ENCODE data around the gene CTXN1. TPM values are rescaled to one million over a fixed set of nuclear protein-coding genes. Genes with fewer than 3 reads are reported as not detected.

Gene CTXN1
- polyA plus RNA-seq, 1 of the 3 experiments (the other 2 are of a cell fraction): 53.8 TPM

DNA sequence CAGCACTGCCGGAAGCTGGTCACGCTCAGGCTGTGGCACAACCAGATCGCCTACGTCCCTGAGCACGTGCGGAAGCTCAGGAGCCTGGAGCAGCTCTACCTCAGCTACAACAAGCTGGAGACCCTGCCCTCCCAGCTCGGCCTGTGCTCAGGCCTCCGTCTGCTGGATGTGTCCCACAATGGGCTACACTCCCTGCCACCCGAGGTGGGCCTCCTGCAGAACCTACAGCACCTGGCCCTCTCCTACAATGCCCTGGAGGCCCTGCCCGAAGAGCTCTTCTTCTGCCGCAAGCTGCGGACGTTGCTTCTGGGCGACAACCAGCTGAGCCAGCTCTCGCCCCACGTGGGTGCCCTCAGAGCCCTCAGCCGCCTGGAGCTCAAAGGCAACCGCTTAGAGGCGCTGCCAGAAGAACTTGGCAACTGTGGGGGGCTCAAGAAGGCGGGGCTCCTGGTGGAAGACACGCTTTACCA is 25.5 kb downstream of the CTXN1 start:
- no peak for DNase-seq
- Histone ChIP-seq H3K79me2 (ENCODE audit: insufficient read depth) (peaks cover 14% of the 10 kb centered on the region), H3K9ac (no peak overlapping the region), H3K9me3 (no peaks in the 10 kb centered on the region), H3K4me2 (no peak overlapping the region), H3F3A (replicated peaks; ENCODE audit: insufficient read depth) (no peaks in the 10 kb centered on the region), H3K9me2 (no peaks in the 10 kb centered on the region), H3K4me1 (ENCODE audit: control insufficient read depth in 1 of 2, insufficient read depth in 2 of 2, low read depth in 1 of 2, low read length in 1 of 2) (peaks cover 0 to 19% of the 10 kb centered on the region in 2 experiments; a peak in 2 of 4 replicates), H2AFZ (ENCODE audit: low read depth) (no peak overlapping the region), H3K27ac (ENCODE audit: low read depth in 2 of 2, low read length in 1 of 2) (no peak overlapping the region), H4K20me1 (ENCODE audit: insufficient read depth) (peaks cover 11% of the 10 kb centered on the region), H3K4me3 (ENCODE audit: low read depth in 2 of 2, low read length in 1 of 2) (no peak overlapping the region), H3K27me3 (ENCODE audit: insufficient read depth) (no peaks in the 10 kb centered on the region), H3K36me3 (replicated peaks in 1 of 2; ENCODE audit: control insufficient read depth in 1 of 2, insufficient read depth in 2 of 2, low read length in 1 of 2) (peaks cover 0 to 3% of the 10 kb centered on the region in 2 experiments)
- TF ChIP-seq FOXM1 (IDR thresholded peaks at IDR 0.05; ENCODE audit: low read depth): no peak
- TF ChIP-seq JUND (IDR thresholded peaks at IDR 0.05): no peak
- no peak for TF ChIP-seq GATA2 (CRISPR knock-in tag; IDR thresholded peaks at IDR 0.05)
- TF ChIP-seq GABPA (IDR thresholded peaks at IDR 0.05; ENCODE audit: low read depth): no peak
- WGBS (ENCODE audit: low lambda C conversion rate): 84% methylated on average over 16 of the region's 21 CpGs
- POLR2A ChIA-PET: no interaction called here
- CTCF ChIA-PET: interaction anchor here (0.5 to 1.6 kb wide), 4 partner anchors 13 to 47 kb away, joined by 3 to 12 read pairs (median 4); no protein-coding TSS in a partner anchor

DNA sequence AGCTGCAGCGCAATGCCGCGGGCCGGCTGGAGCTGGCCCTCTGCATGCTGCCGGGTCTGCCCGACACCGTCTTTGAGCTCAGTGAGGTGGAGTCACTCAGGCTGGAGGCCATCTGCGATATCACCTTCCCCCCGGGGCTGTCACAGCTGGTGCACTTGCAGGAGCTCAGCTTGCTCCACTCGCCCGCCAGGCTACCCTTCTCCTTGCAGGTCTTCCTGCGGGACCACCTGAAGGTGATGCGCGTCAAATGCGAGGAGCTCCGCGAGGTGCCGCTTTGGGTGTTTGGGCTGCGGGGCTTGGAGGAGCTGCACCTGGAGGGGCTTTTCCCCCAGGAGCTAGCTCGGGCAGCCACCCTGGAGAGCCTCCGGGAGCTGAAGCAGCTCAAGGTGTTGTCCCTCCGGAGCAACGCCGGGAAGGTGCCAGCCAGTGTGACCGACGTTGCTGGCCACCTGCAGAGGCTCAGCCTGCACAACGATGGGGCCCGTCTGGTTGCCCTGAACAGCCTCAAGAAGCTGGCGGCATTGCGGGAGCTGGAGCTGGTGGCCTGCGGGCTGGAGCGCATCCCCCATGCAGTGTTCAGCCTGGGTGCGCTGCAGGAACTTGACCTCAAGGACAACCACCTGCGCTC is 26.1 kb downstream of the CTXN1 start:
- TF ChIP-seq FOXJ3 (CRISPR knock-in tag; IDR thresholded peaks at IDR 0.05) (no peak), FOSL2 (IDR thresholded peaks at IDR 0.05; ENCODE audit: borderline replicate concordance, low read depth) (no peak), TCF12 (IDR thresholded peaks at IDR 0.05) (no peak), MXI1 (IDR thresholded peaks at IDR 0.05; ENCODE audit: low read depth, low read length) (no peak), RXRA (IDR thresholded peaks at IDR 0.05; ENCODE audit: borderline replicate concordance, low read depth) (no peak)
- Histone ChIP-seq H3K4me2 (no peak overlapping the region), H3K4me3 (ENCODE audit: low read depth in 2 of 2, low read length in 1 of 2) (no peak overlapping the region), H3K9ac (no peak overlapping the region), H3K36me3 (replicated peaks in 1 of 2; ENCODE audit: control insufficient read depth in 1 of 2, insufficient read depth in 2 of 2, low read length in 1 of 2) (peaks cover 0 to 1% of the 10 kb centered on the region in 2 experiments), H3K9me3 (no peaks in the 10 kb centered on the region), H3K27me3 (ENCODE audit: insufficient read depth) (no peaks in the 10 kb centered on the region), H2AFZ (ENCODE audit: low read depth) (no peak overlapping the region), H3K27ac (ENCODE audit: low read depth in 2 of 2, low read length in 1 of 2) (no peak overlapping the region), H3K9me2 (no peaks in the 10 kb centered on the region), H4K20me1 (ENCODE audit: insufficient read depth) (peaks cover 5% of the 10 kb centered on the region), H3F3A (replicated peaks; ENCODE audit: insufficient read depth) (no peaks in the 10 kb centered on the region), H3K4me1 (ENCODE audit: control insufficient read depth in 1 of 2, insufficient read depth in 2 of 2, low read depth in 1 of 2, low read length in 1 of 2) (peaks cover 0 to 13% of the 10 kb centered on the region in 2 experiments; a peak in 2 of 4 replicates), H3K79me2 (ENCODE audit: insufficient read depth) (peaks cover 8% of the 10 kb centered on the region)
- ChIA-PET POLR2A (no interaction called here), CTCF (interaction anchor here (0.6 to 1.6 kb wide), 4 partner anchors 12 to 47 kb away, joined by 3 to 12 read pairs (median 4); no protein-coding TSS in a partner anchor)
- no peak for DNase-seq
- 89% methylated on average over 9 of the region's 34 CpGs for WGBS (ENCODE audit: low lambda C conversion rate)

DNA sequence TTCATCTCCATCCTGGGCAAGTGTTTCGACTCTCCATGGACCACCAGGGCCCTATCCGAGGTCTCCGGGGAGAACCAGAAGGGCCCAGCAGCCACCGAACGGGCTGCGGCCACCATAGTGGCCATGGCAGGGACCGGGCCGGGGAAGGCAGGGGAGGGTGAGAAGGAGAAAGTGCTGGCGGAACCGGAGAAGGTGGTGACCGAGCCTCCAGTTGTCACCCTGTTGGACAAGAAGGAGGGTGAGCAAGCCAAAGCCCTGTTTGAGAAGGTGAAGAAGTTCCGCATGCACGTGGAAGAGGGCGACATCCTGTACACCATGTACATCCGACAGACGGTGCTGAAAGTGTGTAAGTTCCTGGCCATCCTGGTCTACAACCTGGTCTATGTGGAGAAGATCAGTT is 27.0 kb downstream of the CTXN1 start:
- H3K4me2 ChIP-seq: no peak overlapping the region
- ChIA-PET CTCF (interaction anchor here (1.2 kb wide), 1 partner anchor 23 kb away, joined by 4 read pairs; no protein-coding TSS in a partner anchor), POLR2A (no interaction called here)
- H3K4me3 ChIP-seq (ENCODE audit: low read depth in 2 of 2, low read length in 1 of 2): no peak overlapping the region
- WGBS (ENCODE audit: low lambda C conversion rate): 85% methylated on average over 14 of the region's 16 CpGs
- H3K4me1 ChIP-seq (ENCODE audit: control insufficient read depth in 1 of 2, insufficient read depth in 2 of 2, low read depth in 1 of 2, low read length in 1 of 2): peaks cover 0 to 8% of the 10 kb centered on the region in 2 experiments; a peak in 1 of 4 replicates
- H2AFZ ChIP-seq (ENCODE audit: low read depth): no peak overlapping the region
- no peaks in the 10 kb centered on the region for H3K79me2 ChIP-seq (ENCODE audit: insufficient read depth)
- H3K27ac ChIP-seq (ENCODE audit: low read depth in 2 of 2, low read length in 1 of 2): no peak overlapping the region
- no peaks in the 10 kb centered on the region for H3K9me2 ChIP-seq
- no peaks in the 10 kb centered on the region for H3F3A ChIP-seq (replicated peaks; ENCODE audit: insufficient read depth)
- H3K27me3 ChIP-seq (ENCODE audit: insufficient read depth): no peaks in the 10 kb centered on the region
- H3K36me3 ChIP-seq (replicated peaks in 1 of 2; ENCODE audit: control insufficient read depth in 1 of 2, insufficient read depth in 2 of 2, low read length in 1 of 2): no peaks in the 10 kb centered on the region
- no peak overlapping the region for H3K9ac ChIP-seq
- no peak for DNase-seq
- no peaks in the 10 kb centered on the region for H3K9me3 ChIP-seq
- no peaks in the 10 kb centered on the region for H4K20me1 ChIP-seq (ENCODE audit: insufficient read depth)
- TF ChIP-seq MXI1 (IDR thresholded peaks at IDR 0.05; ENCODE audit: low read depth, low read length): no peak
- no peak for TF ChIP-seq EZH2phosphoT487 (IDR thresholded peaks at IDR 0.05; ENCODE audit: borderline replicate concordance, low read depth)
- TF ChIP-seq, protein P1, sequence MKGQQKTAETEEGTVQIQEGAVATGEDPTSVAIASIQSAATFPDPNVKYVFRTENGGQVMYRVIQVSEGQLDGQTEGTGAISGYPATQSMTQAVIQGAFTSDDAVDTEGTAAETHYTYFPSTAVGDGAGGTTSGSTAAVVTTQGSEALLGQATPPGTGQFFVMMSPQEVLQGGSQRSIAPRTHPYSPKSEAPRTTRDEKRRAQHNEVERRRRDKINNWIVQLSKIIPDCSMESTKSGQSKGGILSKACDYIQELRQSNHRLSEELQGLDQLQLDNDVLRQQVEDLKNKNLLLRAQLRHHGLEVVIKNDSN (IDR thresholded peaks at IDR 0.05; ENCODE audit: borderline replicate concordance, low read depth): no peak
- TF ChIP-seq, protein P2, sequence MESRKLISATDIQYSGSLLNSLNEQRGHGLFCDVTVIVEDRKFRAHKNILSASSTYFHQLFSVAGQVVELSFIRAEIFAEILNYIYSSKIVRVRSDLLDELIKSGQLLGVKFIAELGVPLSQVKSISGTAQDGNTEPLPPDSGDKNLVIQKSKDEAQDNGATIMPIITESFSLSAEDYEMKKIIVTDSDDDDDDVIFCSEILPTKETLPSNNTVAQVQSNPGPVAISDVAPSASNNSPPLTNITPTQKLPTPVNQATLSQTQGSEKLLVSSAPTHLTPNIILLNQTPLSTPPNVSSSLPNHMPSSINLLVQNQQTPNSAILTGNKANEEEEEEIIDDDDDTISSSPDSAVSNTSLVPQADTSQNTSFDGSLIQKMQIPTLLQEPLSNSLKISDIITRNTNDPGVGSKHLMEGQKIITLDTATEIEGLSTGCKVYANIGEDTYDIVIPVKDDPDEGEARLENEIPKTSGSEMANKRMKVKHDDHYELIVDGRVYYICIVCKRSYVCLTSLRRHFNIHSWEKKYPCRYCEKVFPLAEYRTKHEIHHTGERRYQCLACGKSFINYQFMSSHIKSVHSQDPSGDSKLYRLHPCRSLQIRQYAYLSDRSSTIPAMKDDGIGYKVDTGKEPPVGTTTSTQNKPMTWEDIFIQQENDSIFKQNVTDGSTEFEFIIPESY (IDR thresholded peaks at IDR 0.05; ENCODE audit: borderline replicate concordance, low read depth): no peak
- TF ChIP-seq TAF1 (IDR thresholded peaks at IDR 0.05; ENCODE audit: borderline replicate concordance, low read depth, low read length): no peak
- TF ChIP-seq, protein P3, sequence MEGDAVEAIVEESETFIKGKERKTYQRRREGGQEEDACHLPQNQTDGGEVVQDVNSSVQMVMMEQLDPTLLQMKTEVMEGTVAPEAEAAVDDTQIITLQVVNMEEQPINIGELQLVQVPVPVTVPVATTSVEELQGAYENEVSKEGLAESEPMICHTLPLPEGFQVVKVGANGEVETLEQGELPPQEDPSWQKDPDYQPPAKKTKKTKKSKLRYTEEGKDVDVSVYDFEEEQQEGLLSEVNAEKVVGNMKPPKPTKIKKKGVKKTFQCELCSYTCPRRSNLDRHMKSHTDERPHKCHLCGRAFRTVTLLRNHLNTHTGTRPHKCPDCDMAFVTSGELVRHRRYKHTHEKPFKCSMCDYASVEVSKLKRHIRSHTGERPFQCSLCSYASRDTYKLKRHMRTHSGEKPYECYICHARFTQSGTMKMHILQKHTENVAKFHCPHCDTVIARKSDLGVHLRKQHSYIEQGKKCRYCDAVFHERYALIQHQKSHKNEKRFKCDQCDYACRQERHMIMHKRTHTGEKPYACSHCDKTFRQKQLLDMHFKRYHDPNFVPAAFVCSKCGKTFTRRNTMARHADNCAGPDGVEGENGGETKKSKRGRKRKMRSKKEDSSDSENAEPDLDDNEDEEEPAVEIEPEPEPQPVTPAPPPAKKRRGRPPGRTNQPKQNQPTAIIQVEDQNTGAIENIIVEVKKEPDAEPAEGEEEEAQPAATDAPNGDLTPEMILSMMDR (IDR thresholded peaks at IDR 0.05): no peak
- no peak for TF ChIP-seq POLR2AphosphoS5 (IDR thresholded peaks at IDR 0.05; ENCODE audit: low read depth, low read length)
- TF ChIP-seq FOSL2 (IDR thresholded peaks at IDR 0.05; ENCODE audit: borderline replicate concordance, low read depth): no peak
- TF ChIP-seq ELF1 (IDR thresholded peaks at IDR 0.05): no peak
- TF ChIP-seq GABPA (IDR thresholded peaks at IDR 0.05; ENCODE audit: low read depth): no peak
- TF ChIP-seq TEAD4 (IDR thresholded peaks at IDR 0.05; ENCODE audit: borderline replicate concordance, insufficient read depth): no peak

Data from SK-N-SH (cell line).